GM13977 (cell line): Measurements from ENCODE around the gene GRM2.

Source experiments
- DNase-seq: peaks from one replicate; pipeline ENCODE4 v3.0.0; 2012; ENCODE audit warnings: low spot score
- CTCF ChIP-seq: IDR thresholded peaks from 2 replicates; pipeline ENCODE4 v1.5.1; 2012; ENCODE audit warnings: mild to moderate bottlenecking, control low read depth; ENCODE audit not compliant: insufficient read depth; ENCODE audit errors: extremely low read depth, missing control alignments
- in situ Hi-C: fragments of 300-500 bp; cut with MboI; formaldehyde crosslinking; loops from one replicate; pipeline ENCODE4 v1.12.0; 2022; ENCODE audit warnings: low sequenced_read_pairs, low pct_unique_long_range_greater_than_20kb, mixed read lengths, inconsistent platforms; ENCODE audit not compliant: unreplicated experiment

GRM2 gene

GRCh38 chr3:51675201-51675611 lies 31.7 kb upstream of the GRM2 start:
- DNase-seq, result no peak
- TF ChIP-seq CTCF, result no peak
- in situ Hi-C loops, result loop anchor here (25.0 kb wide), 1 partner anchor 1063 kb away; the partner anchor contains the start of genes CISH and MAPKAPK3

- DNase-seq, result no peak
- TF ChIP-seq CTCF, result no peak
- in situ Hi-C loops, result loop anchor here (25.0 kb wide), 1 partner anchor 1064 kb away; the partner anchor contains the start of genes CISH and MAPKAPK3
These were observed 30.7 kb upstream of the GRM2 start for GRCh38 chr3:51676102-51676640.

GRCh38 chr3:51677358-51677757 lies 29.5 kb upstream of the GRM2 start:
- no peak for TF ChIP-seq CTCF
- in situ Hi-C loops, result loop anchor here (25.0 kb wide), 1 partner anchor 1065 kb away; the partner anchor contains the start of genes CISH and MAPKAPK3

GRCh38 chr3:51678186-51678585 lies 28.7 kb upstream of the GRM2 start:
- in situ Hi-C loops, result loop anchor here (25.0 kb wide), 1 partner anchor 1066 kb away; the partner anchor contains the start of genes CISH and MAPKAPK3
- DNase-seq, result no peak
- TF ChIP-seq CTCF, result no peak

More at GRCh38 chr3:51677358-51677757, 29.5 kb upstream of the GRM2 start:
- no peak for DNase-seq

GRCh38 chr3:51678641-51679040 lies 28.2 kb upstream of the GRM2 start:
- in situ Hi-C loops, result loop anchor here (25.0 kb wide), 1 partner anchor 1066 kb away; the partner anchor contains the start of genes CISH and MAPKAPK3
- no peak for DNase-seq
- TF ChIP-seq CTCF, result no peak

- no peak for TF ChIP-seq CTCF
- DNase-seq, result no peak
- in situ Hi-C loops, result loop anchor here (25.0 kb wide), 1 partner anchor 1067 kb away; the partner anchor contains the start of genes CISH and MAPKAPK3
These were observed 27.6 kb upstream of the GRM2 start for GRCh38 chr3:51679318-51679717.
